Measurements from ENCODE around the gene GABPB1.

The GABPB1 gene

DNA sequence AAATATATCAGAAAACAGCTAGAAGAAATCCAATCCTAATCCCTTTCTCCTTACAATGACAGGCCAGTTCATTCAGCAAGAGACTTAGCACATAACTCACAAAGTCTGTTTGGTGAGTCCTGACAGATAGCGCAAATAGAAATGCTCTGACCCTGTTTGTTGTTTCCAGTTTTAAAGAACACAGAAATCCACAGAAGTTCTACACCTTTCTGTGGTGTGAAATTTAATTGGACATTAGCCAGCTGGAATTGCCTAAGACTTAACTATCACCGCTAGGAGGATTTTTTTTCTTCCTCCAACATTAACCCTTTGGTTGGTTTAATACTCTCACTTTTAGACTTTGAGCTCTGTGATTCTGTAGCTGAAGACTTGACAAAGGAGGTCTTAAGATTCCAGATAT lies 120.2 kb downstream of the GABPB1 start:
- TF ChIP-seq, protein P1, sequence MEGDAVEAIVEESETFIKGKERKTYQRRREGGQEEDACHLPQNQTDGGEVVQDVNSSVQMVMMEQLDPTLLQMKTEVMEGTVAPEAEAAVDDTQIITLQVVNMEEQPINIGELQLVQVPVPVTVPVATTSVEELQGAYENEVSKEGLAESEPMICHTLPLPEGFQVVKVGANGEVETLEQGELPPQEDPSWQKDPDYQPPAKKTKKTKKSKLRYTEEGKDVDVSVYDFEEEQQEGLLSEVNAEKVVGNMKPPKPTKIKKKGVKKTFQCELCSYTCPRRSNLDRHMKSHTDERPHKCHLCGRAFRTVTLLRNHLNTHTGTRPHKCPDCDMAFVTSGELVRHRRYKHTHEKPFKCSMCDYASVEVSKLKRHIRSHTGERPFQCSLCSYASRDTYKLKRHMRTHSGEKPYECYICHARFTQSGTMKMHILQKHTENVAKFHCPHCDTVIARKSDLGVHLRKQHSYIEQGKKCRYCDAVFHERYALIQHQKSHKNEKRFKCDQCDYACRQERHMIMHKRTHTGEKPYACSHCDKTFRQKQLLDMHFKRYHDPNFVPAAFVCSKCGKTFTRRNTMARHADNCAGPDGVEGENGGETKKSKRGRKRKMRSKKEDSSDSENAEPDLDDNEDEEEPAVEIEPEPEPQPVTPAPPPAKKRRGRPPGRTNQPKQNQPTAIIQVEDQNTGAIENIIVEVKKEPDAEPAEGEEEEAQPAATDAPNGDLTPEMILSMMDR (conservative IDR thresholded peaks at IDR 0.05; ENCODE audit: low read depth, low read length): no peak
- DNase-seq (ENCODE audit: low read depth): no peak
- H3K4me3 ChIP-seq (ENCODE audit: low read length): no peak overlapping the region

GRCh38 chr15:50233192-50233736 lies 121.7 kb downstream of the GABPB1 start:
- no peak for DNase-seq (ENCODE audit: low read depth)
- no peak overlapping the region for H3K4me3 ChIP-seq (ENCODE audit: low read length)
- TF ChIP-seq, protein P1 (conservative IDR thresholded peaks at IDR 0.05; ENCODE audit: low read depth, low read length): no peak

DNA sequence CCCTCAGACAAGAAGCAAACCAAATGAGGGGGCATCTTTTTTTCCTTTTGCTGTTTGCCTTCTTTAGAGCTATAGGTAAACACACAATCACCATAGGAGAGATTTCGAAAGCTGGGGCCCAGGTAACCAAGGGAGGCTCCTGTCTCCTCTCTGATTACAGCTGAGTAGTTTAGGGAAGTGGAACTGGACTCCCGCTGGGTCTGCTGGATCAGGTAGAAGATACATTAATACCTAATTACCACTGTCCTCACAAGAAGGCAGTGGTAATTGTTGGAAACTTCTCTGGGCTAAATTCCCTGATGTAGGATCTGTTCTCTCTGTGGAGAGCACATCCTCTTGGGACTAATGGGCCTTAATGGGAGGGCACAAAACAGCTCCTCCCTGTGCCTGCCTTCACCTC lies 122.2 kb downstream of the GABPB1 start:
- no peak overlapping the region for H3K4me3 ChIP-seq (ENCODE audit: low read length)
- DNase-seq (ENCODE audit: low read depth): no peak
- TF ChIP-seq, protein P1 (conservative IDR thresholded peaks at IDR 0.05; ENCODE audit: low read depth, low read length): no peak

- no peak for DNase-seq (ENCODE audit: low read depth)
- no peak overlapping the region for H3K4me3 ChIP-seq (ENCODE audit: low read length)
- TF ChIP-seq, protein P1 (conservative IDR thresholded peaks at IDR 0.05; ENCODE audit: low read depth, low read length): no peak
Measured at GRCh38 chr15:50231761-50232160, 123.2 kb downstream of the GABPB1 start.

- no peak overlapping the region for H3K4me3 ChIP-seq (ENCODE audit: low read length)
- no peak for DNase-seq (ENCODE audit: low read depth)
- TF ChIP-seq, protein P1 (conservative IDR thresholded peaks at IDR 0.05; ENCODE audit: low read depth, low read length): no peak
Measured at GRCh38 chr15:50229336-50229735, 125.7 kb downstream of the GABPB1 start.

DNA sequence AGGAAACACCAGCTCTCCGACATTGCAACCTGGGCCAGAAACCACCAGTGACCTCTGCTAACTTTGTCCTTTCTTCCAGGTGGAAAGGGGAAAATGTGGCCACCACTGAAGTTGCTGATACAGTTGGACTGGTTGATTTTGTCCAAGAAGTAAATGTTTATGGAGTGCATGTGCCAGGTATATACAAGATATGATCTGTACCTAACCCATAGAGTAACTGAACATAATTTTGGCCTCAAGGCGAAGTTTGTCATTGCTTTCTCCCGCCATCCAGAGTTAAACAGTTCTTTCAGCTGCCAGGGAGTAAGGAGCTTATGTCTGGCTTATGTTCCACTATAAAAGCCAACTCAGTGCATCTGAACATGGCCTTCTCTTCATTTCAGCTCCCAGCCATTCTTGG lies 126.1 kb downstream of the GABPB1 start:
- TF ChIP-seq, protein P1 (conservative IDR thresholded peaks at IDR 0.05; ENCODE audit: low read depth, low read length): no peak
- DNase-seq (ENCODE audit: low read depth): no peak
- H3K4me3 ChIP-seq (ENCODE audit: low read length): no peak overlapping the region

DNA sequence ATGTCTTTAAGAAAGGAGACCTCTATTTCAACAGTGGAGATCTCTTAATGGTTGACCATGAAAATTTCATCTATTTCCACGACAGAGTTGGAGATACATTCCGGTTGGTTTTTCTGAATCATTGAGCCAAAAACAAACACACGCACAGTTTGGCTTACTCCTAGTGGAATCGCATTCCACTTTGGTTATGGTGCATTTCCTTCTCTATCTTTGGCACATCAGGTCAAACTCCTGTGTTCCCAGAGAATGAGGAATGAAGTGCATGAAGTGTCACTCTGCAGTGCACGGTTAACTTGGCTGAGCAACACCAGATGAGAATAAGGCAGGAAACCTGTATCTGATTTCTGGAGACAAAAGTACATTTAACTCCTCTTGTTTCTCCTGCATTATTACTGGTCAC lies 127.9 kb downstream of the GABPB1 start:
- no peak overlapping the region for H3K4me3 ChIP-seq (ENCODE audit: low read length)
- no peak for DNase-seq (ENCODE audit: low read depth)
- TF ChIP-seq, protein P1 (conservative IDR thresholded peaks at IDR 0.05; ENCODE audit: low read depth, low read length): no peak

Measured in retinal pigment epithelial cell (primary cell).